Mammary epithelial cell (primary cell): ENCODE measurements around the gene PLAAT4.
"Not testable (repeated sequence)": the region's sequence is repeated elsewhere in the genome, so short reads cannot be mapped to it uniquely, and the experiment has no call there.

Experiments used
- CTCF ChIP-seq, 2 donors: IDR thresholded peaks in 1 of 2; conservative IDR thresholded peaks in 1 of 2; 2 replicates each; pipeline ENCODE4 v1.5.1; 2011 to 2012; ENCODE audit warnings: inconsistent platforms in 2 of 2, low read length in 2 of 2, mild to moderate bottlenecking in 2 of 2, control low read depth in 1 of 2, low read depth in 1 of 2; ENCODE audit not compliant: insufficient read depth in 1 of 2; ENCODE audit errors: extremely low read depth in 1 of 2
- EZH2 ChIP-seq: IDR thresholded peaks from 2 replicates; pipeline ENCODE4 v1.6.1; 2012; ENCODE audit warnings: low read length, inconsistent platforms, borderline replicate concordance

- TF ChIP-seq CTCF (conservative IDR thresholded peaks at IDR 0.05 in 1 of 2, IDR thresholded peaks at IDR 0.05 in 1 of 2; ENCODE audit: extremely low read depth in 1 of 2, insufficient read depth in 1 of 2, low read depth in 1 of 2, low read length in 2 of 2); EZH2: not testable (repeated sequence)
These were observed 7.2 kb upstream of the PLAAT4 start for GRCh38 chr11:63529373-63529772.
